Upper lobe of right lung (tissue), 1 donor: ENCODE measurements around the gene HAND2. TPM values are rescaled to one million over a fixed set of nuclear protein-coding genes. Genes with fewer than 3 reads are reported as not detected.
A peak's percentile ranks its signal among the peaks of the same experiment; 100 is the strongest.

ENCODE experiments used
- ATAC-seq: fragments of 200-7000 bp; cut with Tn5 transposase; one replicate; pipeline ENCODE4 v1.9.1; 2020; ENCODE audit warnings: mild to moderate bottlenecking, moderate library complexity
- DNase-seq: peaks from one replicate; pipeline ENCODE4 v3.0.0-alpha.2; 2020
- H3K27ac ChIP-seq: fragments of 200-600 bp; one replicate; pipeline ENCODE4 v1.8.0; 2022
- H3K27me3 ChIP-seq: fragments of 200-600 bp; one replicate; pipeline ENCODE4 v1.8.0; 2022; ENCODE audit warnings: mild to moderate bottlenecking
- H3K36me3 ChIP-seq: fragments of 200-600 bp; one replicate; pipeline ENCODE4 v1.8.0; 2022
- H3K4me1 ChIP-seq: fragments of 200-600 bp; one replicate; pipeline ENCODE4 v1.8.0; 2022
- H3K4me3 ChIP-seq: fragments of 200-600 bp; one replicate; pipeline ENCODE4 v1.8.0; 2022; ENCODE audit warnings: mild to moderate bottlenecking
- H3K9me3 ChIP-seq: fragments of 200-600 bp; one replicate; pipeline ENCODE4 v1.8.0; 2022
- CTCF ChIP-seq: fragments of 200-600 bp; IDR thresholded peaks from one replicate; pipeline ENCODE4 v1.8.0; 2022; ENCODE audit warnings: antibody characterized with exemption
- intact Hi-C: fragments of 100-400 bp; cut with DNase I; formaldehyde crosslinking; loops from one replicate; pipeline ENCODE4 v1.11.0; 2022
- long read RNA-seq: library from polyadenylated mRNA; unstranded; transcript quantifications from one replicate; pipeline ENCODE4 v2.0.0, GENCODE V29; 2021
- total RNA-seq: library from RNA; stranded (reverse); fragmentation: NEBNext Ultra II Directional; extraction: Animal tissue kit (Norgen Biotek cat#: 25700); gene quantifications from one replicate; pipeline ENCODE4 v1.2.1, GENCODE V29; 2021
- donor health status: DM: no; HTN: yes; CAD: no; lungs with severe emphysema.

HAND2 gene
- total RNA-seq = not detected
- long read RNA-seq = 0 reads

- H3K27ac ChIP-seq = no peak within 1 kb of the TSS
- peaks cover 7% of the 10 kb centered on the region for H3K4me1 ChIP-seq
- H3K36me3 ChIP-seq = no peaks in the 10 kb centered on the region
- no peak for ATAC-seq
- no peak for DNase-seq
- H3K27me3 ChIP-seq = peaks cover 98% of the 10 kb centered on the region
- intact Hi-C loops = no loop called here
- no peaks in the 10 kb centered on the region for H3K9me3 ChIP-seq
- H3K4me3 ChIP-seq = peak within 1 kb of the TSS; percentile 16
- TF ChIP-seq CTCF = no peak
These were observed at the start of gene HAND2 for GRCh38 chr4:173529477-173530325. TSS of gene HAND2 (minus strand) at chr4:173530229. CDS start at chr4:173529289, 940 bp downstream.

GRCh38 chr4:173578956-173579355 lies 48.9 kb upstream of the HAND2 start:
- Histone ChIP-seq H3K27me3 (no peaks in the 10 kb centered on the region), H3K9me3 (no peaks in the 10 kb centered on the region), H3K36me3 (no peaks in the 10 kb centered on the region), H3K27ac (no peak overlapping the region), H3K4me3 (no peak overlapping the region), H3K4me1 (no peaks in the 10 kb centered on the region)
- intact Hi-C loops = no loop called here
- no peak for ATAC-seq
- no peak for TF ChIP-seq CTCF
- DNase-seq = no peak

- intact Hi-C loops = no loop called here
- H3K9me3 ChIP-seq = no peaks in the 10 kb centered on the region
- no peak overlapping the region for H3K4me3 ChIP-seq
- no peak for DNase-seq
- ATAC-seq = no peak
- no peaks in the 10 kb centered on the region for H3K27me3 ChIP-seq
- no peaks in the 10 kb centered on the region for H3K4me1 ChIP-seq
- no peak for TF ChIP-seq CTCF
- no peaks in the 10 kb centered on the region for H3K36me3 ChIP-seq
- no peak overlapping the region for H3K27ac ChIP-seq
These were observed 47.9 kb upstream of the HAND2 start for GRCh38 chr4:173577963-173578362.

GRCh38 chr4:173575482-173576152 lies 45.6 kb upstream of the HAND2 start:
- H3K27me3 ChIP-seq = no peaks in the 10 kb centered on the region
- no peaks in the 10 kb centered on the region for H3K9me3 ChIP-seq
- no peaks in the 10 kb centered on the region for H3K4me1 ChIP-seq
- TF ChIP-seq CTCF = no peak
- intact Hi-C loops = no loop called here
- no peak overlapping the region for H3K4me3 ChIP-seq
- H3K27ac ChIP-seq = no peak overlapping the region
- H3K36me3 ChIP-seq = no peaks in the 10 kb centered on the region
- DNase-seq (no peak), ATAC-seq (no peak)

- DNase-seq (no peak), ATAC-seq (no peak)
- Histone ChIP-seq H3K36me3 (no peaks in the 10 kb centered on the region), H3K27me3 (no peaks in the 10 kb centered on the region), H3K4me3 (no peak overlapping the region), H3K27ac (no peak overlapping the region), H3K4me1 (no peaks in the 10 kb centered on the region), H3K9me3 (no peaks in the 10 kb centered on the region)
- no peak for TF ChIP-seq CTCF
- intact Hi-C loops = no loop called here
These were observed 43.7 kb upstream of the HAND2 start for GRCh38 chr4:173573725-173574124.
